Measurements from ENCODE around the gene SYT11.

SYT11 gene

GRCh38 chr1:155860970-155861510, 1.7 kb downstream of the SYT11 start:
- H3K4me1 ChIP-seq (ENCODE audit: control insufficient read depth, insufficient read depth, low read length) = peaks cover 2% of the 10 kb centered on the region; the same call in 1 of the 2 replicates
- no peaks in the 10 kb centered on the region for H3K36me3 ChIP-seq (ENCODE audit: control insufficient read depth in 2 of 2, insufficient read depth in 1 of 2, low read length in 2 of 2)
- TF ChIP-seq ZBTB17 (tag by site-specific recombination; IDR thresholded peaks at IDR 0.05) (peak; percentile 93), ZNF366 (tag by site-specific recombination; conservative IDR thresholded peaks at IDR 0.05) (no peak), ZXDB (tag by site-specific recombination; IDR thresholded peaks at IDR 0.05) (no peak), MYNN (tag by site-specific recombination; IDR thresholded peaks at IDR 0.05; ENCODE audit: borderline replicate concordance) (0 out of 2 replicates have a peak, but pooled peaks have one; percentile 36)
- CTCF ChIA-PET = no interaction called here
- no peak overlapping the region for H3K4me3 ChIP-seq (ENCODE audit: low read depth, low read length)
- POLR2A ChIA-PET = no interaction called here
- H3K9me3 ChIP-seq (ENCODE audit: control insufficient read depth, insufficient read depth, low read depth, low read length) = no peaks in the 10 kb centered on the region
- peak overlapping the region; percentile 27; the same call in 1 of the 2 replicates for H3K27ac ChIP-seq (ENCODE audit: extremely low read depth, low read depth, low read length)

- Histone ChIP-seq H3K27ac (ENCODE audit: extremely low read depth, low read depth, low read length) (no peak overlapping the region), H3K36me3 (ENCODE audit: control insufficient read depth in 2 of 2, insufficient read depth in 1 of 2, low read length in 2 of 2) (no peaks in the 10 kb centered on the region), H3K9me3 (ENCODE audit: control insufficient read depth, insufficient read depth, low read depth, low read length) (no peaks in the 10 kb centered on the region), H3K4me3 (ENCODE audit: low read depth, low read length) (no peak overlapping the region), H3K4me1 (ENCODE audit: control insufficient read depth, insufficient read depth, low read length) (no peaks in the 10 kb centered on the region)
- TF ChIP-seq KLF7 (tag by site-specific recombination; IDR thresholded peaks at IDR 0.05; ENCODE audit: borderline replicate concordance) (no peak), ZNF830 (tag by site-specific recombination; IDR thresholded peaks at IDR 0.05; ENCODE audit: low read depth) (no peak), PRDM6 (tag by site-specific recombination; IDR thresholded peaks at IDR 0.05) (no peak), ZBTB17 (tag by site-specific recombination; IDR thresholded peaks at IDR 0.05) (no peak), ZBTB1 (tag by site-specific recombination; IDR thresholded peaks at IDR 0.05) (no peak), YY2 (tag by site-specific recombination; IDR thresholded peaks at IDR 0.05) (no peak), ZSCAN30 (tag by site-specific recombination; IDR thresholded peaks at IDR 0.05) (no peak), ZNF37A (tag by site-specific recombination; IDR thresholded peaks at IDR 0.05) (no peak), FEZF1 (tag by site-specific recombination; IDR thresholded peaks at IDR 0.05) (no peak)
- CTCF ChIA-PET = interaction anchor here (0.6 kb wide), 1 partner anchor 46 kb away, joined by 3 read pairs; no protein-coding TSS in a partner anchor
- POLR2A ChIA-PET = no interaction called here
Observed at GRCh38 chr1:155861896-155862295, 2.5 kb downstream of the SYT11 start.

- ChIA-PET CTCF (no interaction called here), POLR2A (no interaction called here)
- TF ChIP-seq SP7 (tag by site-specific recombination; IDR thresholded peaks at IDR 0.05) (peak; percentile 54; the same call in 1 of the 2 replicates), ZNF449 (tag by site-specific recombination; IDR thresholded peaks at IDR 0.05) (no peak)
- Histone ChIP-seq H3K9me3 (ENCODE audit: control insufficient read depth, insufficient read depth, low read depth, low read length) (no peaks in the 10 kb centered on the region), H3K4me1 (ENCODE audit: control insufficient read depth, insufficient read depth, low read length) (no peaks in the 10 kb centered on the region), H3K4me3 (ENCODE audit: low read depth, low read length) (no peak overlapping the region), H3K27ac (ENCODE audit: extremely low read depth, low read depth, low read length) (no peak overlapping the region), H3K36me3 (ENCODE audit: control insufficient read depth in 2 of 2, insufficient read depth in 1 of 2, low read length in 2 of 2) (no peaks in the 10 kb centered on the region)
Observed at GRCh38 chr1:155864393-155864792, 5.0 kb downstream of the SYT11 start.

- Histone ChIP-seq H3K9me3 (ENCODE audit: control insufficient read depth, insufficient read depth, low read depth, low read length) (no peaks in the 10 kb centered on the region), H3K4me1 (ENCODE audit: control insufficient read depth, insufficient read depth, low read length) (peaks cover 2% of the 10 kb centered on the region; the same call in 1 of the 2 replicates), H3K4me3 (ENCODE audit: low read depth, low read length) (no peak overlapping the region), H3K27ac (ENCODE audit: extremely low read depth, low read depth, low read length) (no peak overlapping the region), H3K36me3 (ENCODE audit: control insufficient read depth in 2 of 2, insufficient read depth in 1 of 2, low read length in 2 of 2) (no peaks in the 10 kb centered on the region)
- ChIA-PET CTCF (no interaction called here), POLR2A (interaction anchor here (1.3 kb wide), 1 partner anchor 11 kb away, joined by 3 read pairs; the partner anchor contains the start of gene GON4L)
- TF ChIP-seq BCL11B (tag by site-specific recombination; IDR thresholded peaks at IDR 0.05; ENCODE audit: low read depth) = no peak
- TF ChIP-seq ZNF660 (tag by site-specific recombination; IDR thresholded peaks at IDR 0.05) = no peak
- TF ChIP-seq OVOL3 (tag by site-specific recombination; IDR thresholded peaks at IDR 0.05) = no peak
- TF ChIP-seq ZNF140 (tag by site-specific recombination; IDR thresholded peaks at IDR 0.05) = no peak
- no peak for TF ChIP-seq ZNF777 (tag by site-specific recombination; IDR thresholded peaks at IDR 0.05; ENCODE audit: borderline replicate concordance)
- no peak for TF ChIP-seq ZNF621 (tag by site-specific recombination; IDR thresholded peaks at IDR 0.05)
- no peak for TF ChIP-seq ZNF518A (tag by site-specific recombination; conservative IDR thresholded peaks at IDR 0.05; ENCODE audit: low read depth)
Observed at GRCh38 chr1:155867766-155868165, 8.4 kb downstream of the SYT11 start.

Measured in HEK293 (cell line).